ENCODE results near the gene TWIST2. TPM values are rescaled to one million over a fixed set of nuclear protein-coding genes. Genes with fewer than 3 reads are reported as not detected.

The TWIST2 gene
- total RNA-seq, 2 donors from 2014 or later: 41.4 to 62.1 TPM

DNA sequence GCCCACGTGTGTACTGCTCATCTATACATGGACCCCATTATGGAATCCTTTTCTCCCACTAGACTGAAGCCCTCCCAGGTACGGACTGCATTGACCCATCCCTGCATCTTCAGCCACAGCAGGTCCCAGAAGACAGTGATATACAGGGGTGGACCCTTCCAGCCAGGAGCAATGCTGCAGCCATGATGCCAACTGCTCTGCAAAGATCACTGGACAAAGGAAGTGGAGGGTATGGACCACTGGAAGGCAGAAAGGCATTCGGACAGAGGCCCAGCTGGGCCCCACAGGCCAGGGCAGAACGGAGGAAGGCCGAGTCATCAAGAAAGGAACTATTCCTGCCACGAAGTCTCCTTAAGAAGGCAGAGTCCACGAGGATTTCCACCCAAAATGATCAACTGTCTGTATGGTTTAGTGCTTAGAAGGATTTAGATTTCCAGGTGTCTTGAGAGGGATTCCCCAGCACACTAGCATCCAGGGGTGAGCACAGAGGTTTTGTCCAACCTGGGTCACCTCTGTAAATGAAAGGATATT is 93.4 kb downstream of the TWIST2 start:
- DNase-seq (ENCODE audit: low spot score) (no peak), ATAC-seq (ENCODE audit: insufficient number of reproducible peaks, low FRiP score, low read depth) (no peak)
- Histone ChIP-seq H3K27ac (no peak overlapping the region), H3K36me3 (no peaks in the 10 kb centered on the region), H3K4me1 (ENCODE audit: control insufficient read depth in 1 of 2, low read depth in 2 of 2) (no peaks in the 10 kb centered on the region), H3K9me3 (no peaks in the 10 kb centered on the region), H3K27me3 (replicated peaks; ENCODE audit: insufficient read depth) (no peaks in the 10 kb centered on the region), H3K4me3 (no peak overlapping the region)
- TF ChIP-seq, protein P1, sequence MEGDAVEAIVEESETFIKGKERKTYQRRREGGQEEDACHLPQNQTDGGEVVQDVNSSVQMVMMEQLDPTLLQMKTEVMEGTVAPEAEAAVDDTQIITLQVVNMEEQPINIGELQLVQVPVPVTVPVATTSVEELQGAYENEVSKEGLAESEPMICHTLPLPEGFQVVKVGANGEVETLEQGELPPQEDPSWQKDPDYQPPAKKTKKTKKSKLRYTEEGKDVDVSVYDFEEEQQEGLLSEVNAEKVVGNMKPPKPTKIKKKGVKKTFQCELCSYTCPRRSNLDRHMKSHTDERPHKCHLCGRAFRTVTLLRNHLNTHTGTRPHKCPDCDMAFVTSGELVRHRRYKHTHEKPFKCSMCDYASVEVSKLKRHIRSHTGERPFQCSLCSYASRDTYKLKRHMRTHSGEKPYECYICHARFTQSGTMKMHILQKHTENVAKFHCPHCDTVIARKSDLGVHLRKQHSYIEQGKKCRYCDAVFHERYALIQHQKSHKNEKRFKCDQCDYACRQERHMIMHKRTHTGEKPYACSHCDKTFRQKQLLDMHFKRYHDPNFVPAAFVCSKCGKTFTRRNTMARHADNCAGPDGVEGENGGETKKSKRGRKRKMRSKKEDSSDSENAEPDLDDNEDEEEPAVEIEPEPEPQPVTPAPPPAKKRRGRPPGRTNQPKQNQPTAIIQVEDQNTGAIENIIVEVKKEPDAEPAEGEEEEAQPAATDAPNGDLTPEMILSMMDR (IDR thresholded peaks at IDR 0.05): no peak

DNA sequence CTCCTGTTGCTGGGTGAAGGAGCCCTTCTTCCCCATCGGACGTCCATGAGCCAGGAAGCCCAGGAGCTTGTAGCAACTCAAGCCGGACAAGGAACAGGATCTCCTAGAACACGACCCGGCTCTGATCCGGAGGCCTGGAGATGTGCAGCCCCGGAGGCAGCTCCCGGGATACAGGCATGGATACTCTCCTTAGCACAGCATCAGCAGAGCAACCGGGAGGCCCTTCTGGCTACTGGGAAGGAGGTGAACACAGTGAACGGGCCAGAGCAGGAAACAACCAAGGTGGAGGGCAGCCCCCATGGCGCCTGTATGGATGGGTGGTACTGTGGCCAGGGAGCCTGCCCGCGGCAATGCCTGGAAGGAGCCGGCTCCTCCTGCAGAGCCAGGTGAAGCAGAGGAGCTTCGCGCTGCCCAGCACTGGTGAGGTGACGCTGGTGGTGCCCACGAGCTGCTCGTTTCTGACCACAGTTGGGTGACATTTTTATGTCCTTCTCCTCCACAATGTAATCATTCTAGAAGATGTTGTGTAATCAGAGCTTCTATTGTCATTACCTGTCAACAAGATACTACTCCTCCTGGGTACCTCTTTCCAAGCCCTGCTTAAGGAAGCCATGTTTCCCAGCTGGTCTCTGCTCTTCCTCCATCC is 94.3 kb downstream of the TWIST2 start:
- Histone ChIP-seq H3K4me3 (no peak overlapping the region), H3K27me3 (replicated peaks; ENCODE audit: insufficient read depth) (no peaks in the 10 kb centered on the region), H3K36me3 (no peaks in the 10 kb centered on the region), H3K27ac (no peak overlapping the region), H3K4me1 (ENCODE audit: control insufficient read depth in 1 of 2, low read depth in 2 of 2) (no peaks in the 10 kb centered on the region), H3K9me3 (no peaks in the 10 kb centered on the region)
- TF ChIP-seq, protein P1 (IDR thresholded peaks at IDR 0.05): no peak
- ATAC-seq (ENCODE audit: insufficient number of reproducible peaks, low FRiP score, low read depth) (no peak), DNase-seq (ENCODE audit: low spot score) (no peak)

DNA sequence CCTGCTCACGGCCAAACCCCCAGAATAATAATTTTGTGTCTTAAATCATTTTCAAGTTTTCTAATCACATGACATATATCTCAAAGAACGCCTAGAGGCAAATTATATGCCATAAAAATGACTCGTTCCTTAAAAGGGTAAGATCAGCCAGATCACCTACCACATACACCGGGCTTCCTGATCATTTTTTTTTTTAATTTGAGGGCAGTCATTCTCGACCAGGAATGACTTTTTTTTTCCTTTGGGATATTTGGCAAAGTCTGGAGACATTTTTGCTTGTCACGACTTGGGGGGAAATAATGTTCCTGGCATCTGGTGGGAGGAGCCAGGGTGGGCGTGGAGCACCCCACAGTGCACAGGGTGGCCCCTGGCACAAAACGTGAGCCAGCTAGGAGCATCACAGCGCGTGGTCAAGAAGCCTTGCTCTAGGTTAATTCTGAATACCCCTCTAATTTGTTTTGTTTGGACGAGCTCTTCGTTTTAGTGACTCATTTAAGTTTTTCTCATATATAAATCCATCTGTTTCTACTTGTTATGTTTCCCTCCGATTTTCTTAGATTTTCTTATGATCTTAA is 94.9 kb downstream of the TWIST2 start:
- Histone ChIP-seq H3K36me3 (no peaks in the 10 kb centered on the region), H3K27ac (no peak overlapping the region), H3K9me3 (no peaks in the 10 kb centered on the region), H3K4me3 (no peak overlapping the region), H3K4me1 (ENCODE audit: control insufficient read depth in 1 of 2, low read depth in 2 of 2) (no peaks in the 10 kb centered on the region), H3K27me3 (replicated peaks; ENCODE audit: insufficient read depth) (no peaks in the 10 kb centered on the region)
- no peak for ATAC-seq (ENCODE audit: insufficient number of reproducible peaks, low FRiP score, low read depth)
- TF ChIP-seq, protein P1 (IDR thresholded peaks at IDR 0.05): no peak
- no peak for DNase-seq (ENCODE audit: low spot score)

DNA sequence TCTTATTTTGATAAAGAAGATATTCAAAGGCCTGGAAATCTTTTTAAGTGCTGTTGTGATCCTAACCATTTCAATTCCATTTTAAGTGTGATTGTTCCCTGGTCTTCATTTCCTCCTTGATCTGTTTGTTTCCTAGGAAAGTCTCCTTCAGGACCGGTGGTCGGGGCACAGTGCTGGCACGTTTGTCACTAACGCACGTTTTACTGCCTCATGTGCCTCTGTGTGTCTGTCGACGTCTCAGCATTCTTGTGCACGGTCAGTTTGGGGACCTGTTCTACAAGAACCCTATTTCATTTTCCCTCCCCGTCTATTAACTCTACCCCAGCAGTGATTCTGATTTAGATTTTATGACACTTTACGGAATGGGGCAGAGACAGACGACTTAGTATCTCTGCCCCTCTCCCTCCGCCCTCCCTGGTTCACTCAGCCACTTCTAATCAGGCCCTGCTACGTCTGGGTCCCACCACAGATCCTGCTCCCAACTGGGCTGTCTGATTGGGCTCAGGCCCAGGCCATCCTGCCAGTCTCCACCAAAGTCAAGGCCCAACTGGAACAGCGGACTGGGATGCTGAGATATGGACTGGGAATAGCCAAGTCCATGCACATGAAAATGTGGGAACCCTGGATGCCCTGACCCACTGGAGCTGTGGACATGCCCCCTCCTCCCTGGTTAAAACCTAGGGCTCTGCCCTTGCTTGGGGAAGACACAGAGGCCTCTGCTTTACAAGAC is 95.6 kb downstream of the TWIST2 start:
- no peaks in the 10 kb centered on the region for H3K9me3 ChIP-seq
- no peaks in the 10 kb centered on the region for H3K27me3 ChIP-seq (replicated peaks; ENCODE audit: insufficient read depth)
- no peaks in the 10 kb centered on the region for H3K4me1 ChIP-seq (ENCODE audit: control insufficient read depth in 1 of 2, low read depth in 2 of 2)
- no peak for DNase-seq (ENCODE audit: low spot score)
- no peaks in the 10 kb centered on the region for H3K36me3 ChIP-seq
- TF ChIP-seq, protein P1 (IDR thresholded peaks at IDR 0.05): no peak
- H3K4me3 ChIP-seq: no peak overlapping the region
- ATAC-seq (ENCODE audit: insufficient number of reproducible peaks, low FRiP score, low read depth): no peak
- no peak overlapping the region for H3K27ac ChIP-seq

DNA sequence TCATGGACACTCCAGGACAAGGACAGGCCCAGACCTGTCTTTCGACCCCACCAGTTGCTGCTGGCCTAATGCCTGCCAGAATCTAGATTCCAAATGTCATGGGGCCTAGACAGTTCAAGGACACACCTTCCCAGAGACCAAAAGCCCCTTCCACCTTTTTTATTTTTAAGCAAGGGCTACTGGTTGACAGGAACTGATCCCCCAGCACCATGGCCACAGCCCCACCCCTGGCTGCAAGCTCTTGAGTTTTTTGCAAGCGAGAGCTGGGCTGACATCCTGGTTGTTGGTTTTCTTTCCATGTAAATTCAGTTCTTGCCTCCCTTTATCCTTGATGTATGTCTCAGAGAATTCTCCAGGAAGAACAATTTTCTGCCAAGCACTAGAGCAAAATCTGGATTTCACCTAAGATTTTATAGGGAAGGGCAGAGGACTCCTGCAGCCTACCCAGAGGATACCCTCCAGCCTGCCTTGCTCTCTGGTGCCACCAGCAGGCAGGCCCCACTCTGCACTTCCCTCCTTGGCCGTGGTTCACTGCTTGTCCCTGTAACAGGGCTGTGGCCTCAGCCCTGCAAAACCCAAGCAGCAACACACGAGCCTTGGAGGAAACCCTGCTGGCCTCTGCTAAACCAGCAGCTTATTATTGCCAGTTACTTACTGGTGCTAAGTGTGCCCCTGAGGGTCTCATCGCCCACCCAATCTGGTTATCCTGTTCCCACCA is 97.7 kb downstream of the TWIST2 start:
- Histone ChIP-seq H3K4me1 (ENCODE audit: control insufficient read depth in 1 of 2, low read depth in 2 of 2) (no peaks in the 10 kb centered on the region), H3K27ac (no peak overlapping the region), H3K27me3 (replicated peaks; ENCODE audit: insufficient read depth) (no peaks in the 10 kb centered on the region), H3K36me3 (no peaks in the 10 kb centered on the region), H3K4me3 (no peak overlapping the region), H3K9me3 (no peaks in the 10 kb centered on the region)
- DNase-seq (ENCODE audit: low spot score): no peak
- no peak for ATAC-seq (ENCODE audit: insufficient number of reproducible peaks, low FRiP score, low read depth)
- TF ChIP-seq, protein P1 (IDR thresholded peaks at IDR 0.05): peak; percentile 76

Data from thoracic aorta (tissue), 2 donors.